NCI-H2227 (cell line): Measurements from ENCODE around the gene CIC.
"Not testable (repeated sequence)": the region's sequence is repeated elsewhere in the genome, so short reads cannot be mapped to it uniquely, and the experiment has no call there.

Experiments
- DNase-seq: peaks from one replicate; lab custom pipeline; 2025; ENCODE audit not compliant: unreplicated experiment; lab: John Stamatoyannopoulos, UW

The CIC gene

DNA sequence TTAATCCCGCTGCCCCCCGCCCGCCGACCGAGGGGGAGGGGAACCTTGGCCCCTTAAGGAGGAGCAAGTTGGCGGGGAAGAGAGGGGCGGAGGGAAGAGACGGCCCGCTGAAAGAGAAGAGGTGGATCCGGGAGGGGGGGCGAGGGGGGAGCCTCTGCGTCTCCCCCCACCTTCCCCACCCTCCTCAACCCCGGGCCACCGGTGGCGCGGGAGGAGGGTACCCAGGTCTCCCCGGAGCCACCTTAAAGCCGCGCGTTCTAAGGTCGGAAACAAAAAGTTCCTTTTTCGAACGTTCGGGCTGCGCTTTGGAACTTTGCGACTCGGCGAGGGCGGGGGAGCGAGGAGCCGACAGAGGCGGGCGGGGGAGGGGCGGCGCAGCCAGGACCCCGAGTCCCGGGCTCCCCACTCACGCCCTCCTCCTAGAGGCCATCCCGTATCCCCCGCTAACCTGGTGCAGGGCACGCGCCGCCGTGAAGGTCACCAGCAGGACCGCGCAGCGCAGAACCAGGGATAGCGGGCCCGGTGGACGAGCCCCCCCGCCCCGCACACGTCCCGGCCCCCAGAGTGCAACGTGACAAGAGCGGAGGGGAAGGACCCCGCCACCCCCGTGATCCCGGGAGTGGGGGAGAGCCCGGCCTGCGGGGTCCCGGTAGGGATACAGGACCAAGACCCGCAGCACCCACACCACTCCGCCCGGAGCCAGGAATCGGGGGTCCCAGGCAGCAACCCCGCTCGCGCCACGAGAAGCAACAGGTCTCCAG, 14.8 kb upstream of the CIC start:
- DNase-seq = peak; percentile 93

DNA sequence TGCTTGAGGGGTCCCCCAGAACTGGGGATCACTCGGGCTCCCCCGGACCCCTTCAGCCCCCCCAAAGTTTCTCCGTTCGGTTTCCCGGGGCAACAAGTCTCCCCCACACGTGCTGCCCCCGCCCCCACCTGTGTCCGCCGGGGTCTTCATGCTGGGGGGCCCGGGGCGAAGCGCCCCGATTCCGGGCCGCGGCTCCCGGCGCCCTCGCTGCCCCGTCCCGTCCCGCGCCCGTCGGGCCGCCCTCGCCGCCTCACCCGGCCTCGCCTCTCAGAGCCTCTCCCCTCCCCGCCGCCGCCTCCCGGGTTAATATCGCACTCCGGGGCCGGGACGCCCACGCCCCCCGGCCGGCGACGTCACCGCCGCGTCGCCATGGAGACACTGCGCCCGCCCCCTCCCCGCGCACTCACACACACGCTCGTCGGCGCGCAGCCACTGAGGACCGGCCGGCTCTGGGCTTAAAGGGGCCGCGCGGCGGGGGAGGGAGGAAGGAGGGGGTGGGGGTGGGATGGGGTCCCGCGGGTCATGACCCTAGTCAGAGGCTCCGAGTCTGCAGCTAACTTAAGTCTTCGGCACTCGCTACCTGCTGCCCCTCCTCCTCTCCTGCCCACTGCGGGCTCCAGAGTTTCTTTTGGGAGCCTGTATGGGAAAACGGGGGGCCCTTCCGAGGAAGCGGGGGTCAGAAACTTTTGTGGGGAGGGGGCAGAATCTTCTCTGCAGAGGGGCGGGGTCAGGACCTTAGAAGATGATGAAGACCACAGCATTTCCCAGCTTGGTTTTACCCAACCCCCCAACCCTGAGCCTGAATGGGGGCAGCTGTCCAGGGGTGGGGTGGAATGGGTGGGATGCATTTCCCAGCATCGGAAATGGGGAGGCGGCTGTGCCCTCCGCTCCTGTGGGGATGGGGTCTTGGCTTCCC, 13.9 kb upstream of the CIC start, which contains the start of gene ERF:
TSS of gene ERF (minus strand) at position 279 of the 916 bp plus-strand sequence. CDS start at position 150, 129 bp downstream.
- peak; percentile 99 for DNase-seq

DNA sequence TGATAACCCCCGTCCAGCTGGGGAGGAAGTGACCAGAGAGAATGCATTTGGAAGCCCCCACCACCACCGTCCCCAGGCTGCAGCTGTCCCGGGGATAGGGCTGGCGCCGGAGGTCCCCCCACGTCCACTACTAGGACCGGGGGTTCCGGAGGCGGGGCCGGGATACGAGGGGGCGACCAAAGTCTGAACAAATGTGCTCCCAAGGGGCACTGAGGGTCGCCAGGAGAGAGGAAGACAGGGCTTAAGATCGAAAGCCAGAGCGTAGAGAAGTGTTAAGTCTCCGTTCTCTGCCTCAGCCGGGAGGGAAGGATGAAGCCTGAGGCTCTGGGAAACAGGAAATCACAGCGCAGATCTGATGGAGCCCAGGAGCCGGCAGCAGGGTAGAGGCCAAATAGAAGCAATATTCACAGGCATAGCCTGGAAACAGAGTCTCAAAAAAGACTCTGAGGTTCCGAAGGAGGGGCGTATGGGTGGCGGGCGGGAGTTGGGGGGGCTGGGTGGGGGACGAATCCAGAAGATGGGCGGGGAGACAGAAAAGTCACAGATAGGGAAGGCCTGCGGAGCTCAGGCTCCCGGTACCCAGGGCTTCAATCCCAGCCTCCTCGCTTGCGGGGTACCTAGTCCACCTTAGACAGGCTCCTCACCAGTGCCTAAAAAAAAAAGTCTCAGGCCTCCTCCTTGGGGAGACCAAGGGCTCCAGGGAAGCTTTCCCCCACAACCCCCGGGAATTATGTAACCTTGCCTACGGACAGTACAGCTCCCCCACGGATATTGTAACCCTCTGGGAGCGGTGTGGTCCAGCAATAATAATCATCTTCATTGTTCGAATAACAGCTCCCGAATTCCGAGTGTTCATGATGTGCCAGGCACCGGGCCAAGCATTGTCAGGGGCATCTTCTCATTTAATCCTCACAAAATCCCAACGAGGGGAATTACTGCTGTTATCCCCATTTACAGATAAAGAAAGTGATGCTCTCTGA, 13.0 kb upstream of the CIC start:
- peak; percentile 90 for DNase-seq

DNA sequence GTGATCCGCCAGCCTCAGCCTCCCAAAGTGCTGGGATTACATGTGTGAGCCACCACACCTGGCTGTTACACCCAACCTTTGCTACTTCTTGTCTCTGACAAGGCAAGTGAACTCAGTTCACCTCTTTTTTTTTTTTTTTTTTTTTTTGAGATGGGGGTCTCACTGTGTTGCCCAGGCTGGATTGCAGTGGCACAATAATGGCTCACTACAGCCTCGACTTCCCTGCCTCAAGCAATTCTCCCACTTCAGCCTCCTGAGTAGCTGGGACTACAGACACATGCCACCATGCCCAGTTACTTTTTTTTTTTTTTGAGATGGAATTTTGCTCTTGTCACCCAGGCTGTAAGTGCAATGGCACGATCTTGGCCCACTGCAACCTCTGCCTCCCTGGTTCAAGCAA, 11.2 kb upstream of the CIC start:
- not testable (repeated sequence) for DNase-seq

DNA sequence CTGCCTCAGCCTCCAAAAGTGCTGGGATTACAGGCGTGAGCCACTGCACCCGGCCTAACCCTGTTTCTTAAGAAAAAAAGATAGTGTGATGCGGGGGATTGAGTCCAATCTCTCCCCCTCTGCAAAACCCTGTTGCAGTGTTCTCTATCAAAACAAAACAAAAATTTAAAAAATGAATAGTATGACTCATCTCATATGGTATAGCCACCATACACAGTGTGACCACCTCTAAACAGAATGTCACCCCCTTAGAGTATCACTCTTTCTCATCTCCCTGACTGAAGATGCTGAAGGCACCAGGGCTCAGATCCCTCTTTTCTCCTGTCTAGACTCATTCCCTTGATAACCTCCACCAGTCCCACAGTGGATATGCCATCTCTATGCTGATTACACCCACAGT, 7.3 kb upstream of the CIC start:
- no peak for DNase-seq

DNA sequence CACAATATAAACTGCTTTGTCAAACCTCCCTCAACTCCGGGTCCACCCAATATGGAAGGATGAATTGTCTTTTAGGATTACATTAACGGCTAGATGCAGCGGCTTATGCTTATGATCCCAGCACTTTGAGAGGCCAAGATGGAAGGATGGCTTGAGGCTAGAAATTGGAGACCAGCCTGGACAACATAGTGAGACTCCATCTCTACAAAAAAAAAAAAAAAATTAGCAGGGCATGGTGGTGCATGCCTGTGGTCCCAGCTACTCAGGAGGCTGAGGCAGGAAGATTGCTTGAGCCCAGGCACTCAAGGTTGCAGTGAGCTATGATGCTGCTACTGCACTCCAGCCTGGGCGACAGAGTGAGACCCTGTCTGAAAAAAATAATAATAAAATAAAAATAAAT, 2.9 kb upstream of the CIC start:
- not testable (repeated sequence) for DNase-seq

DNA sequence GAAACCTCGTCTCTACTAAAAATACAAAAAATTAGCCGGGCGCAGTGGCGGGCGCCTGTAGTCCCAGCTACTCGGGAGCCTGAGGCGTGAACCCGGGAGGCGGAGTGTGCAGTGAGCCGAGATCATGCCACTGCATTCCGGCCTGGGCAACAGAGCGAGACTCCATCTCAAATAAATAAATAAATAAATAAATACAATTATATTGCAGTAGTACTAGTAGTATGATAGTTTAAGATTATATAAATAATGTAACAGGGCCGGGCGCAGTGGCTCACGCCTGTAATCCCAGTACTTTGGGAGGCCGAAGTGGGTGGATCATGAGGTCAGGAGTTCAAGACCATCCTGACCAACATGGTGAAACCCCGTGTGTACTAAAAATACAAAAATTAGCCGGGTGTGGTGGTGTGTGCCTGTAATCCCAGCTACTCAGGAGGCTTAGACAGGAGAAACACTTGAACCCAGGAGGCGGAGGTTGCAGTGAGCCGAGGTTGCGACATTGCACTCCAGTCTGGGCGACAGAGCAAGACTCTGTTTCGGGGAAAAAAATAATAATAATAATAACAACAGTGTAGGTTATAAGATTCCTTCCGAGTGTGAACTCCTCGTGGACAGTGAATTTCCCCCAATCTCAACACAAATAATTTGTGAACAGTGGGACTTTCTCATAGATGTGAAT, 2.0 kb upstream of the CIC start:
- not testable (repeated sequence) for DNase-seq

DNA sequence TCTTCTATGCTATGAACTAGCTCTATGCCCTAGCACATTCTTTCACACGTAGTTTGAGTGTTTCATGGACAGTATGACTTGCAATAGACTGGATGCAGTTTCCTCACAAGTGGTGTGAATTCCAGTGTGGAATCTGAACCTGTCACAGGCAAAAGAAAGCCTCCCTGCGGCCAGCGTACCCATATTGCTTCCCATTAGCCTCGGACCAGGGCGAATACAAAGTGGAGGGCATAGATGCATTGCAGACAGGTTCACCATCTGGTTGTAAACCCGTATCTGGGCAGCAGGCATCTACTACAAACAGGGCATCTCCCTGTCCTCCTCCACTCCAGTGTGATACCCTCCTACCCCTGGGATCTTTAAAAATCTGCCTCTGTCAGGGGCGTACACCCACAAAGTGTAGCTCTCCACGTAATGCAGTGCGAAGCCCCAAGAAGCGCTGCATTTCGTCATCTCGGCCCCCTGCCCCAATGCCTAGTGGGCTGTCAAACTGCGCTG, 1.4 kb upstream of the CIC start:
- DNase-seq = no peak

DNA sequence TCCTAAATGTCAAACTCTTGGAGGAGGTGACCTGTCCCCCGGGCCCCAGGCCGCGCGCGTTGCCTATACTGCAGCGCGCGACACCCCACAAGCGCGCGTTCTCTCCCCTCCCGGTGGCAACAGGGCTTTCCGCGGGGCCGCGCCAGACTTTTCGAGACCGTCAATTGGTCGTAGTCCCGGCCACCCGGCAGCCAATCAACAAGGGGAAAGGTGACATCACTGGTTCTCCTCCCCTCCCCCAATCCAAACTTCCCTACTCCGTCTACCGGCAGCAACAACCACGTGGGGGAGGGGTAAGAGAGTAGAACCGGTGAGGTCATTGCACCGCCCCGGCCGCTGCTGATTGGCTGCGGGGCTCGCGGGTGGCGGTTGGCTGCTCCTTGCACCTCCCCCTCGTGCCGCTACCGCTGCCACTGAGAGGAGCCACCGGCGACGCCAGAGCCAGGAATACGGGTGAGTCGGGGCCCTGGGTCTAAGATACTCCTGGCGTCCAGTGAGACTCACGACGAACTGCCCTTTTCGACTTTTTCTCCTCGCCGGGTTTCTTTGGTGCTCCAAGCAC, 829 bp upstream of the CIC start:
- DNase-seq = peak; percentile 100

DNA sequence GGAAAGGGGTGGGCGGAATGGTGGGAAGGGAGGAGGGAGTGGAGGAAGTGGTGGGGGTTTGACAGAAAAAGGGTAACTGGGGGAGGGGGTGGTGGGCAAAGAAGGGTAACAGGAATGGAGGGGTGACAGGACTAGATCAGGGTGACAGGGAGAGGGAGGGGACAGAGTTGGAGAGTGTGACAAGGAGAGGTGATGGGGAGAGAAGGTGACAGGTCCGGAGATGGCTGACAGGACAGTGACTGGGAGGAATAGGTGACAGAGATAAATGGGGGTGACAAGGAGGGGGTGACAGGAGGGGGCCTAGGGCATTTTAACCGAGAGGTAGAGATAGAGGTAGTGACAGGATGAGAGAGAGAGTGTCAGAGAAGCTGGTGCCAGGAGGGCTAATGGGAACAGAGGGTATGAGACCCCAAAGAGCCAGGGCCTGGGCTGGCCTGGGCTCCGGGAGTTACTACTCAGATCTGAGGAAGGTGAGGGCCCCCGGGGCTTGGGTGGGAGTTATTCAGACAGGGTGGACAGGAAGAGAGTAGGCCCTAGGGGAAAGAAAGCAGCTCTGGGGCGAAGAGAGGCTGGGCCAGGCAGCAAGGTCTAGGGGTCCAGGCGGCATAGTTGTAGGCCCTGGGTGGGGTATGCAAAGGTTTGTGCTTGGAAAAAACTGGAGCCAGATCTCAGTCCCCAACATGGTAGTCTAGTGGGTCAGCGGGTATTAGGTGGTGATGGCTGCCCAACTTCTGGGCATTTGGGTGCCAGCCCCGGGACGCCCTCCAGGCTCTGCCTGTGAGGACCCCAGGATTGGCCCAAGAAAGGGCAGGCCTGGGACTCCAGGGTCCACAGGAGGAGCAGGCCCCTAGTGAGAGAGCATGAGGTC, 660 bp downstream of the CIC start:
- DNase-seq = no peak

DNA sequence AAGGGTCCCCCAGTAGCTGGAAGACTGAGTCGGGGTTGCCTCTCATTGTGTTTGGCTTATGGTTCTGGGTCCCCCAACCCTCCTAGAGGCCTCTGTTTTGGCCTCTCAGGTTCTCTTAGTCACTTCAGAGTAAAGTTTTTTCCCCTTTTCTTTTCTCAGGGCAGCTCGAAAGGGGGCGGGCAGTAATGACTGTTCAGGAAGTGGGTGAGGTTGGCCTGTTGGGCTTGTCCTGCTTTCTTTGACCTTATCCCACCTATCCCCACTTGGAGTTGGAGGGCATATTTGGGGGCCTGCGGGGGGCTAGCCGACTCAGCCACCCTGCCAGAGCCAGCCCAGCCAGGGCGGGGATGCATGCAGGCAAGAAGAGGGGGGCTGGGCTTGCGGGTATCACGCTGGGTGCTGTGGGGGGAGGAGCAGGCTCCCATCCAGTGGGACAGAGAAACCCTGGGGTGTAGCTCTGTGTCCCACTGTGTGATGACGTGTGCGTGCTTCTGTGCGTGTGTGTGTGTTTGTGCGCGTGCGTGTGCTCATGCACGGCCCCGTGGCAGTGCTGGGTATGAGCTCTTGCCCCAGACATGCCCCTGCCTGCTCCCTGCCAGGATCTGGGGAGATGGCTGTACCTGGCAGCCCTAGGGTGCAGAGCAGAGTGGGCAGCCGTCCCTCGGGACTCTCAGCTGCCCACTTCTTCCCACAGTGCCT, 1.4 kb downstream of the CIC start:
- DNase-seq = peak; percentile 53

DNA sequence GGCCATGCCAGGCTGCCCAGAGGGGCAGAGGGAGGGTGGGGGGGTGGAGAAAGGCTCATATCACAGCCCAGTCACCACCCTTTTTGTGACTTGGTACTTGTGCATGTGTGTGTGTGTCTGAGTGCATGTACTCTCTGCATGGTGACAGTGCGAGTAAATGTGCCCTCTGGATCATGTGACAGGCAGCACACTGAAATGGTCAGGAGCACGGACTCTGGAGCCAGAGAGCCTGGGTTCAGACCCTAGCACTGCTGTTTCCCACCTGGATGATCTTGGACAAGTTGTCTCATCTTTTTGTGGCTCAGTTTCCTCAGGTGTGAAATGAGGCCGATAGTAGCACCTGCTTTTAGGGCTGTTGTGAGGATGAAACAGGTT, 2.0 kb downstream of the CIC start:
- DNase-seq = no peak

DNA sequence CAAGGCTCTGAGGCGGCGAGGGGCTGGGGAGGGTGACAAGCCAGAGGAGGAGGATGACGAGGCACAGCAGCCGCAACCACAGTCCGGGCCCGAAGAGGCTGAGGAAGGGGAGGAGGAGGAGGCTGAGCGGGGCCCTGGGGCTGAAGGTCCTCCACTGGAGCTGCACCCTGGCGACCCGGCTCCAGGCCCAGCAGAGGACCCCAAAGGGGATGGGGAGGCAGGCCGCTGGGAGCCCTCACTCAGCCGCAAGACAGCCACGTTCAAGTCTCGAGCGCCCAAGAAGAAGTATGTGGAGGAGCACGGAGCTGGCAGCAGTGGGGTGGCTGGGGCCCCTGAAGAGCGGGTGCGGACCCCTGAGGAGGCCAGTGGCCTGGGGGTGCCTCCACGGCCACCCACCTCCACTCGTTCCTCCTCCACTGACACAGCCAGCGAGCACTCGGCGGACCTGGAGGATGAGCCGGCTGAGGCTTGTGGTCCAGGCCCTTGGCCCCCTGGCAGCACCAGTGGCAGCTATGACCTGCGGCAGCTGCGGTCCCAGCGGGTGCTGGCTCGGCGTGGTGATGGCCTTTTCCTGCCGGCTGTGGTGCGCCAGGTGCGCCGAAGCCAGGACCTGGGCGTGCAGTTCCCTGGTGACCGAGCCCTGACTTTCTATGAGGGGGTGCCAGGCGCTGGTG, 2.9 kb downstream of the CIC start:
- no peak for DNase-seq

DNA sequence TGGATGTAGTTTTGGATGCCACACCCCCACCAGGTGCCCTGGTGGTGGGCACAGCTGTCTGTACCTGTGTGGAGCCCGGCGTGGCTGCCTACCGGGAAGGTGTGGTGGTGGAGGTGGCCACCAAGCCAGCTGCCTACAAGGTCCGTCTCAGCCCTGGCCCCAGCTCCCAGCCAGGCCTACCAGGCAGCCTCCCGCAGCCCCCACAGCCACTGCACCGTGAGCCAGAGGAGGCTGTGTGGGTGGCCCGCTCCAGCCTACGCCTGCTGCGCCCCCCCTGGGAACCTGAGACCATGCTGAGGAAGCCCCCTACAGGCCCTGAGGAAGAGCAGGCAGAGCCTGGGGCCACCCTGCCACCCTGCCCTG, 3.5 kb downstream of the CIC start:
- DNase-seq = no peak

DNA sequence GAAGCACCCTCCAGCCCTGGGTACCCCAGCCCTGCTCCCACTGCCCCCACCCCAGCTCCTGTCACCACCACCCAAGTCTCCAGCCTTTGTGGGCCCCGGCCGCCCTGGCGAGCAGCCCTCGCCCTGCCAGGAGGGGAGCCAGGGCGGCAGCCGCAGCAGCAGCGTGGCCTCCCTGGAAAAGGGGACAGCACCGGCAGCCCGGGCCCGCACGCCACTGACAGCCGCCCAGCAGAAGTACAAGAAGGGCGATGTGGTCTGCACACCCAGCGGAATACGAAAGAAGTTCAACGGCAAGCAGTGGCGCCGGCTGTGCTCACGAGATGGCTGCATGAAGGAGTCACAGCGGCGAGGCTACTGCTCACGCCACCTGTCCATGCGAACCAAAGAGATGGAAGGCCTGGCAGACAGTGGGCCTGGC, 3.9 kb downstream of the CIC start:
- DNase-seq = no peak

DNA sequence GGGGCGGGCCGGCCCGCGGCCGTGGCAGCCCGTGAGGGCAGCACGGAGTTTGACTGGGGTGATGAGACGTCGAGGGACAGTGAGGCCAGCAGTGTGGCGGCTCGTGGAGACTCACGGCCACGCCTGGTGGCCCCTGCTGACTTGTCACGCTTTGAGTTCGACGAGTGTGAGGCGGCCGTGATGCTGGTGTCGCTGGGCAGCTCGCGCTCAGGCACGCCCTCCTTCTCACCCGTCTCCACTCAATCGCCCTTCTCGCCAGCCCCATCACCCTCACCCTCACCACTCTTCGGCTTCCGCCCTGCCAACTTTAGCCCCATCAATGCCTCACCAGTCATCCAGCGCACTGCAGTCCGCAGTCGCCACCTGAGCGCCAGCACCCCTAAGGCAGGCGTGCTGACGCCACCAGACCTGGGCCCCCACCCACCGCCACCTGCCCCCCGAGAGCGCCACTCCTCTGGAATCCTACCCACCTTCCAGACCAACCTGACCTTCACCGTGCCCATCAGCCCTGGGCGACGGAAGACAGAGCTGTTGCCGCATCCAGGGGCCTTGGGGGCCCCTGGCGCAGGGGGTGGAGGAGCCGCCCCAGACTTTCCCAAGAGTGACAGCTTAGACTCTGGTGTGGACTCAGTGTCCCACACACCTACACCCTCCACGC, 4.5 kb downstream of the CIC start:
- DNase-seq = no peak

DNA sequence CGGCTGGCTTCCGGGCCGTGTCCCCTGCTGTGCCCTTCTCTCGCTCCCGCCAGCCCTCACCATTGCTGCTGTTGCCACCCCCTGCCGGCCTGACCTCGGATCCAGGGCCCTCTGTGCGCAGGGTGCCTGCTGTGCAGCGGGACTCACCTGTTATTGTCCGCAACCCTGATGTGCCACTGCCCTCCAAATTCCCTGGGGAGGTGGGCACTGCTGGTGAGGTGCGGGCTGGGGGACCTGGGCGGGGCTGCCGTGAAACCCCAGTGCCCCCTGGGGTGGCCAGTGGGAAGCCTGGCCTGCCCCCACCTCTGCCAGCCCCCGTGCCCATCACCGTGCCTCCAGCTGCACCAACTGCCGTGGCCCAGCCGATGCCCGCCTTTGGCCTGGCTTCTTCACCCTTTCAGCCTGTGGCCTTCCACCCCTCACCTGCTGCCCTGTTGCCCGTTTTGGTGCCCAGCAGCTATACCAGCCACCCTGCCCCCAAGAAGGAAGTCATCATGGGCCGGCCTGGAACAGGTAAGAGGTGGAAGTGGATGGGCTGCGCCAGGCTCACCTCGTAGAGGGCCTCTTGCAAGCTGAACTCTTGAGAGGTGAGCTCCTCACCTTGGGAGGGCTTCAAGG, 5.1 kb downstream of the CIC start:
- DNase-seq = no peak
